ENCODE results near the gene COL5A1. TPM values are rescaled to one million over a fixed set of nuclear protein-coding genes. Genes with fewer than 3 reads are reported as not detected.
"Not testable (repeated sequence)": the region's sequence is repeated elsewhere in the genome, so short reads cannot be mapped to it uniquely, and the experiment has no call there.

The COL5A1 gene
- total RNA-seq, 1 experiment from 2014 or later: 9.5 TPM

DNA sequence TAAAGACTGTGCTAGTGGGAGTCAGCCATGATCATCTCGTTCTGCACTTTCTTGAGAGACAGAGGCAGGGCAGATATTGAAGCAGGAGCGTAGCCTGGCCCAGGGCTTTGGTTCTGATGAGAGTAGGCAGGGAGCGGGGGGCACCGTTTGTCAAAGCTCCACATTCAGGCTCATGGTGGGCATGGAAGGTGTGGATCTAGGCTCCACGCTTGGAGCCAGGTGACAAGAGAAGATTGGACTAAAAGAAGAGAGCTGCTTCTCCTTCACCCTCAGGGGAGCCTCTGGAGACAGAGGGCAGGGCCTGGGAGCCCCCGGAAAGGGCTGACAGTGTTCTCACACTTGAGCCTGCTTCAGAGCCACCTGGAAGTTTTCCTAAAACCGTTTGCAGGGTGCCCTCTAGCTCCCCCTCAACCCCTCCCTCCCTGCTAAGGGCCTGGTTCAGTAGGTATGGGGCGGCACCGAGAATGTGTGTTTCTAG is 214.3 kb downstream of the COL5A1 start:
- H3K56ac ChIP-seq (ENCODE audit: insufficient read length, low read depth, low read length): no peak overlapping the region
- no peaks in the 10 kb centered on the region for H3K23me2 ChIP-seq (ENCODE audit: insufficient read length, low read depth, low read length, poor library complexity, severe bottlenecking)
- H2BK12ac ChIP-seq (ENCODE audit: insufficient read length, low read depth, low read length): no peak overlapping the region
- H2BK5ac ChIP-seq (ENCODE audit: insufficient read length, low read length): no peak overlapping the region
- no peak overlapping the region for H3T11ph ChIP-seq (ENCODE audit: low read length)
- H3K18ac ChIP-seq (ENCODE audit: insufficient read length, low read depth, low read length): no peak overlapping the region
- DNase-seq: no peak
- no peak overlapping the region for H4K91ac ChIP-seq (ENCODE audit: insufficient read length, low read depth, low read length)
- peaks cover 2 to 5% (median 3%) of the 10 kb centered on the region in 3 experiments; a peak in 3 of 7 replicates for H3K36me3 Mint-ChIP-seq (ENCODE audit: insufficient read depth in 1 of 3, low read depth in 3 of 3)
- no peaks in the 10 kb centered on the region for H3K79me2 ChIP-seq (ENCODE audit: insufficient read depth, low read length)
- H3K27ac Mint-ChIP-seq: no peak overlapping the region
- no peaks in the 10 kb centered on the region for H4K20me1 ChIP-seq (ENCODE audit: control insufficient read depth, insufficient read depth, insufficient read length)
- WGBS (ENCODE audit: extremely low coverage, insufficient read length, low lambda C conversion rate): no CpG with 5 or more reads among the region's 9 CpGs
- H3K4me3 Mint-ChIP-seq: no peak overlapping the region
- no peaks in the 10 kb centered on the region for H3K9me3 ChIP-seq (ENCODE audit: control insufficient read depth, low read depth, low read length)
- peaks cover 5% of the 10 kb centered on the region in 2 experiments; a peak in 4 of 5 replicates for H3K9me3 Mint-ChIP-seq
- H3K4me1 ChIP-seq (ENCODE audit: insufficient read depth, low read length): no peaks in the 10 kb centered on the region
- H2AK5ac ChIP-seq (ENCODE audit: insufficient read length, low read length): no peak overlapping the region
- no peak overlapping the region for H3K4ac ChIP-seq (ENCODE audit: low read depth, low read length)
- no peaks in the 10 kb centered on the region for H3K79me1 ChIP-seq (ENCODE audit: insufficient read depth, low read depth, low read length, poor library complexity, severe bottlenecking)
- TF ChIP-seq, protein P1, sequence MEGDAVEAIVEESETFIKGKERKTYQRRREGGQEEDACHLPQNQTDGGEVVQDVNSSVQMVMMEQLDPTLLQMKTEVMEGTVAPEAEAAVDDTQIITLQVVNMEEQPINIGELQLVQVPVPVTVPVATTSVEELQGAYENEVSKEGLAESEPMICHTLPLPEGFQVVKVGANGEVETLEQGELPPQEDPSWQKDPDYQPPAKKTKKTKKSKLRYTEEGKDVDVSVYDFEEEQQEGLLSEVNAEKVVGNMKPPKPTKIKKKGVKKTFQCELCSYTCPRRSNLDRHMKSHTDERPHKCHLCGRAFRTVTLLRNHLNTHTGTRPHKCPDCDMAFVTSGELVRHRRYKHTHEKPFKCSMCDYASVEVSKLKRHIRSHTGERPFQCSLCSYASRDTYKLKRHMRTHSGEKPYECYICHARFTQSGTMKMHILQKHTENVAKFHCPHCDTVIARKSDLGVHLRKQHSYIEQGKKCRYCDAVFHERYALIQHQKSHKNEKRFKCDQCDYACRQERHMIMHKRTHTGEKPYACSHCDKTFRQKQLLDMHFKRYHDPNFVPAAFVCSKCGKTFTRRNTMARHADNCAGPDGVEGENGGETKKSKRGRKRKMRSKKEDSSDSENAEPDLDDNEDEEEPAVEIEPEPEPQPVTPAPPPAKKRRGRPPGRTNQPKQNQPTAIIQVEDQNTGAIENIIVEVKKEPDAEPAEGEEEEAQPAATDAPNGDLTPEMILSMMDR (conservative IDR thresholded peaks at IDR 0.05): no peak
- no peak overlapping the region for H3K23ac ChIP-seq (ENCODE audit: insufficient read length, low read depth, low read length)
- no peaks in the 10 kb centered on the region for H3K27me3 ChIP-seq (ENCODE audit: insufficient read depth, low read length)
- H2BK120ac ChIP-seq (ENCODE audit: low read depth, low read length, poor library complexity, severe bottlenecking): no peak overlapping the region
- no peak overlapping the region for H2AFZ ChIP-seq (ENCODE audit: low read length)
- no peak overlapping the region for H3K4me2 ChIP-seq (ENCODE audit: insufficient read depth, insufficient read length, low read length)
- H2BK20ac ChIP-seq (ENCODE audit: low read depth, low read length, poor library complexity, severe bottlenecking): no peak overlapping the region
- no peak overlapping the region for H2BK15ac ChIP-seq (ENCODE audit: low read depth, low read length)
- H3K14ac ChIP-seq (ENCODE audit: insufficient read depth, low read length): no peak overlapping the region
- H3K9ac ChIP-seq (ENCODE audit: extremely low read depth, insufficient read length, low read length): no peak overlapping the region
- peaks cover 11% of the 10 kb centered on the region for H3K27me3 Mint-ChIP-seq (ENCODE audit: low read depth)
- no peak overlapping the region for H4K8ac ChIP-seq (replicated peaks; ENCODE audit: insufficient read length, low read depth, low read length)
- peaks cover 0 to 2% of the 10 kb centered on the region in 2 experiments; a peak in 1 of 4 replicates for H3K4me1 Mint-ChIP-seq
- no peak overlapping the region for H4K5ac ChIP-seq (ENCODE audit: insufficient read length, low read depth, low read length)
- H3K27ac ChIP-seq (ENCODE audit: insufficient read length, low read depth, low read length): no peak overlapping the region

- not testable (repeated sequence) for H2AK5ac ChIP-seq (ENCODE audit: insufficient read length, low read length); H2BK20ac ChIP-seq (ENCODE audit: low read depth, low read length, poor library complexity, severe bottlenecking); H2BK5ac ChIP-seq (ENCODE audit: insufficient read length, low read length); DNase-seq; H3T11ph ChIP-seq (ENCODE audit: low read length); H4K91ac ChIP-seq (ENCODE audit: insufficient read length, low read depth, low read length); H3K14ac ChIP-seq (ENCODE audit: insufficient read depth, low read length); H3K79me2 ChIP-seq (ENCODE audit: insufficient read depth, low read length); H3K79me1 ChIP-seq (ENCODE audit: insufficient read depth, low read depth, low read length, poor library complexity, severe bottlenecking); H2BK120ac ChIP-seq (ENCODE audit: low read depth, low read length, poor library complexity, severe bottlenecking); H4K5ac ChIP-seq (ENCODE audit: insufficient read length, low read depth, low read length); H3K56ac ChIP-seq (ENCODE audit: insufficient read length, low read depth, low read length); H3K4me2 ChIP-seq (ENCODE audit: insufficient read depth, insufficient read length, low read length); H2BK15ac ChIP-seq (ENCODE audit: low read depth, low read length); H4K8ac ChIP-seq (replicated peaks; ENCODE audit: insufficient read length, low read depth, low read length); H3K9me3 ChIP-seq (ENCODE audit: control insufficient read depth, low read depth, low read length); H3K27me3 ChIP-seq (ENCODE audit: insufficient read depth, low read length); H3K18ac ChIP-seq (ENCODE audit: insufficient read length, low read depth, low read length); H3K23me2 ChIP-seq (ENCODE audit: insufficient read length, low read depth, low read length, poor library complexity, severe bottlenecking); H2BK12ac ChIP-seq (ENCODE audit: insufficient read length, low read depth, low read length); H2AFZ ChIP-seq (ENCODE audit: low read length); H4K20me1 ChIP-seq (ENCODE audit: control insufficient read depth, insufficient read depth, insufficient read length); H3K4me1 ChIP-seq (ENCODE audit: insufficient read depth, low read length); H3K36me3 Mint-ChIP-seq (ENCODE audit: insufficient read depth in 1 of 3, low read depth in 3 of 3); H3K4ac ChIP-seq (ENCODE audit: low read depth, low read length); H3K9me3 Mint-ChIP-seq; H3K9ac ChIP-seq (ENCODE audit: extremely low read depth, insufficient read length, low read length); H3K27ac ChIP-seq (ENCODE audit: insufficient read length, low read depth, low read length); H3K23ac ChIP-seq (ENCODE audit: insufficient read length, low read depth, low read length); H3K4me1 Mint-ChIP-seq; H3K4me3 Mint-ChIP-seq
- WGBS (ENCODE audit: extremely low coverage, insufficient read length, low lambda C conversion rate): no CpG with 5 or more reads among the region's 2 CpGs
- H3K27me3 Mint-ChIP-seq (ENCODE audit: low read depth): peaks cover 12% of the 10 kb centered on the region
- H3K27ac Mint-ChIP-seq: peak overlapping the region in 1 of 3 experiments; percentile 23; a peak in 1 of 7 replicates
These were observed 215.8 kb downstream of the COL5A1 start for GRCh38 chr9:134857451-134857850.
